Left renal cortex interstitium (tissue), 4 donors: Measurements from ENCODE around the gene EFNB3. TPM values are rescaled to one million over a fixed set of nuclear protein-coding genes. Genes with fewer than 3 reads are reported as not detected.

Source experiments
- DNase-seq, 4 donors: peaks; one replicate each; pipeline ENCODE4 v3.0.0-alpha.2; 2013; ENCODE audit warnings: low read depth in 4 of 4, low spot score in 2 of 4, missing footprints in 1 of 4
- polyA plus RNA-seq, 4 donors: library from polyadenylated mRNA; unstranded; fragments of 120-200 nt; gene quantifications; one replicate each; pipeline ENCODE4 v1.2.1, GENCODE V29; 2013; ENCODE audit not compliant: insufficient read length in 4 of 4

The EFNB3 gene
- polyA plus RNA-seq, 4 donors: 22.3 to 25.6 (median 23.7) TPM

GRCh38 chr17:7756968-7757367, 52.0 kb downstream of the EFNB3 start:
- DNase-seq: no peak

Other genes with a start within 250 kb of the EFNB3 start
- gene ZBTB4, start 225.6 kb upstream of the EFNB3 start, polyA plus RNA-seq: 10 to 100 TPM; 38.6 to 50.6 (median 44.2) TPM
- under 1 TPM in 2 of 4 donors, not detected in 2; 0.46 to 0.72 TPM for gene SLC35G6, start 223.8 kb upstream of the EFNB3 start, polyA plus RNA-seq
- gene POLR2A, start 220.8 kb upstream of the EFNB3 start, polyA plus RNA-seq: 100 to 1,000 TPM; 101 to 163 (median 116) TPM
- gene TNFSF12, start 156.1 kb upstream of the EFNB3 start, polyA plus RNA-seq: 10 to 100 TPM; 21.7 to 32.3 (median 28.3) TPM
- gene TNFSF13, start 146.5 kb upstream of the EFNB3 start, polyA plus RNA-seq: 10 to 100 TPM; 12.8 to 15.9 (median 14.5) TPM
- gene SENP3, start 143.3 kb upstream of the EFNB3 start, polyA plus RNA-seq: 10 to 100 TPM; 60.8 to 81.3 (median 74.9) TPM
- gene CD68, start 125.6 kb upstream of the EFNB3 start, polyA plus RNA-seq: 10 to 100 TPM; 33.6 to 64.0 (median 57.2) TPM
- gene MPDU1, start 121.3 kb upstream of the EFNB3 start, polyA plus RNA-seq: 100 to 1,000 TPM; 102 to 125 (median 121) TPM
- gene SOX15, start 115.1 kb upstream of the EFNB3 start, polyA plus RNA-seq: 1 to 10 TPM; 3.0 to 5.6 (median 4.0) TPM
- gene FXR2, start 90.3 kb upstream of the EFNB3 start, polyA plus RNA-seq: 10 to 100 TPM; 46.3 to 56.5 (median 52.4) TPM
- gene SAT2, start 77.4 kb upstream of the EFNB3 start, polyA plus RNA-seq: 100 to 1,000 TPM; 127 to 157 (median 133) TPM
- gene SHBG, start 75.1 kb upstream of the EFNB3 start, polyA plus RNA-seq: 1 to 10 TPM; 3.0 to 5.1 (median 4.0) TPM
- gene ATP1B2, start 54.3 kb upstream of the EFNB3 start, polyA plus RNA-seq: 10 to 100 TPM; 18.1 to 22.1 (median 21.1) TPM
- 10 to 100 TPM; 63.1 to 78.2 (median 72.6) TPM for gene TP53, start 17.7 kb upstream of the EFNB3 start, polyA plus RNA-seq
- 10 to 100 TPM; 11.1 to 17.6 (median 15.6) TPM for gene WRAP53, start 16.7 kb upstream of the EFNB3 start, polyA plus RNA-seq
- gene DNAH2, start 12.5 kb downstream of the EFNB3 start, polyA plus RNA-seq: under 1 TPM; 0.16 to 0.47 (median 0.34) TPM
- 10 to 100 TPM; 14.6 to 35.4 (median 26.1) TPM for gene KDM6B, start 129.0 kb downstream of the EFNB3 start, polyA plus RNA-seq
- 10 to 100 TPM; 22.1 to 34.0 (median 28.5) TPM for gene TMEM88, start 149.9 kb downstream of the EFNB3 start, polyA plus RNA-seq
- gene NAA38, start 152.4 kb downstream of the EFNB3 start, polyA plus RNA-seq: 100 to 1,000 TPM in 2 of 4 donors, 10 to 100 TPM in 2; 68.9 to 144 (median 105) TPM
- 10 to 100 TPM; 19.8 to 29.7 (median 25.3) TPM for gene CYB5D1, start 152.8 kb downstream of the EFNB3 start, polyA plus RNA-seq
- 100 to 1,000 TPM; 142 to 212 (median 180) TPM for gene CHD3, start 183.6 kb downstream of the EFNB3 start, polyA plus RNA-seq
- gene RNF227, start 211.1 kb downstream of the EFNB3 start, polyA plus RNA-seq: 1 to 10 TPM; 3.0 to 6.1 (median 5.1) TPM
- gene KCNAB3, start 224.7 kb downstream of the EFNB3 start, polyA plus RNA-seq: 10 to 100 TPM in 2 of 4 donors, 1 to 10 TPM in 2; 7.8 to 16.3 (median 12.5) TPM
- 100 to 1,000 TPM; 126 to 157 (median 136) TPM for gene TRAPPC1, start 226.7 kb downstream of the EFNB3 start, polyA plus RNA-seq
- 10 to 100 TPM; 42.0 to 67.5 (median 57.0) TPM for gene CNTROB, start 227.0 kb downstream of the EFNB3 start, polyA plus RNA-seq